GM10266 (cell line): Measurements from ENCODE around the gene HSH2D.
"Not testable (repeated sequence)": the region's sequence is repeated elsewhere in the genome, so short reads cannot be mapped to it uniquely, and the experiment has no call there.

Experiments
- DNase-seq: peaks from one replicate; pipeline ENCODE4 v3.0.0; 2012; ENCODE audit errors: extremely low spot score
- CTCF ChIP-seq: IDR thresholded peaks from 2 replicates; pipeline ENCODE4 v1.5.1; 2012; ENCODE audit warnings: mild to moderate bottlenecking, low read depth; ENCODE audit not compliant: control insufficient read depth, insufficient read depth; ENCODE audit errors: missing control alignments

HSH2D gene

DNA sequence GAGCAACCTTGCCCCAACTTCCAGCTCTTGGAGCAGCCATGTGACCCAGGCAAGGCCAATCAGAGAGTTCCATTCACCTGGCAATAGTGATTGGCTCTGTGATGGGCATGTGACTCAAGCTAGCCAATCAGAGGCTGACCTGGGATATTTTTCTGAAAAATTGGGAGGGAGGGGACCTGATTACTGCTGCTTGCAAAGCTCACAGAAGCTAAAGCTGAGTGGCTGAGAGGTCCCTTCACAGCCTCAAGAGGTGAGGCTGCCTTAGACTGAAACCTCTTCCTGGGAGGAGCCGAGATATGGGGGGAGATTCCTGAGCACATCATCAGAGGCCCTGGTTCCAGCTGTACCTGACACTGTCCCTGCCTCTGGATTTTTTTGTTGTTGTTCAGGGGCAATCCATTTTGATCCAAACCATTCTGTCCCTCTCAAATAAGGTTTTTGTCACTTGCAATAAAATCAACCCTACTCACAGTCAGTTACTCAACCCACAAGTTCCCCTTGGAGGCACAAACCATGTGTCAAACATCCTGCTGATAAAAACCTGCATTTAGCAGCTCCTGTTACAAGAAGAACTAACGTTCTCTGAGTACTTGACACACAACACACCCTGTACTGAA is 25.1 kb downstream of the HSH2D start:
- DNase-seq: no peak
- no peak for TF ChIP-seq CTCF

DNA sequence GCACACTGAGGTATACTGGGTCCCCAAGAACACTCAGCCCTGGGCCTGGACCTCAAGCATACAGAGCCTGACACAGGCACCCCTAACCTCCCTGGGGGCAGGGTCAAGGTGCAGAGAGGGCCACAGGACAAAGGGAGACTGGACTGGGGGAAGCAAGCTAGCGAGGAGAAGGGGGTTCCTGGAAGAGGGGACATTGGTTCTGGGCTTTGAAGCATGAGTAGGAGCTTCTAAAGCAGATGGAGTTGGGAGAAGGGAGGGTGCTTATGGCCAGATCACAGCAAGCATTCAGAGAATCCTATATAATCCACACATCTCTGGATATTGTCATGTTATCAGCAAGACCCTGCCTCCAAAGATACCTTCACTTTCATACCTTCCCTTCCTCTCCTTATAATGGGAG is 26.6 kb downstream of the HSH2D start:
- no peak for DNase-seq
- no peak for TF ChIP-seq CTCF

GRCh38 chr19:16175954-16176353 is 32.5 kb downstream of the HSH2D start:
- no peak for TF ChIP-seq CTCF
- DNase-seq: no peak

DNA sequence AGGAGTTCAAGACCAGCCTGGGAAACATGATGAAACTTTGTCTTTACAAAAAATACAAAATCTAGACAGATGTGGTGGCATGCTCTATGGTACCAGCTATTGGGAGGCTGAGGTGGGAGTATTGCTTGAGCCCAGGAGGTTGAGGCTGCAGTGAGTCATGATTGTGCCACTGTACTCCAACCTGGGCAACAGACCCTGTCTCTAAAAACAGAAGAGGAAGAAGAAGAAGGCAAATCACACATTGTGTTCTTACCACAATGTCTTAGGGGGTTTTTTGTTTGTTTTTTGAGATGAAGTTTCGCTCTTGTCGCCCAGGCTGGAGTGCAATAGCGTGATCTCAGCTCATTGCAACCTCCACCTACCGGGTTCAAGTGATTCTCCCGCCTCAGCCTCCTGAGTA is 35.4 kb downstream of the HSH2D start:
- DNase-seq: not testable (repeated sequence)

DNA sequence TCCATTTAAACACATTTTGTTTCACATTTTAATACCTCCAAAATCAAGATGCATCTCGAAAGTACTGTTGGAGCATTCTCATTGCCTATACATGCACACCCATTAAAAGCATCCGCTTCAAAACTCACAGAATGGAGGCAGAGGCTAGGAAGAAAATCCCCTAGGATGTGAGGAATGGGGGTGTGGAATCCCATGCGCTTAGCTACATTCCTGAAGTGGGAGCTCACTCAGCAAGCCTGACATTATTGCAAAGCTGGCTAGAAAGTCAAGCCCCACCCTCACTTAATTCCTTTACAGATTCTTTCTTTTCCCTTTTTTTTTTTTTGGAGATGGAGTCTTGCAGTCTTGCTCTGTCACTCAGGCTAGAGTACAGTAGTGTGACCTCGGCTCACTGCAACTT is 37.1 kb downstream of the HSH2D start:
- DNase-seq: no peak
- no peak for TF ChIP-seq CTCF

- no peak for DNase-seq
- no peak for TF ChIP-seq CTCF
Observed at GRCh38 chr19:16184665-16185122, 41.2 kb downstream of the HSH2D start.

DNA sequence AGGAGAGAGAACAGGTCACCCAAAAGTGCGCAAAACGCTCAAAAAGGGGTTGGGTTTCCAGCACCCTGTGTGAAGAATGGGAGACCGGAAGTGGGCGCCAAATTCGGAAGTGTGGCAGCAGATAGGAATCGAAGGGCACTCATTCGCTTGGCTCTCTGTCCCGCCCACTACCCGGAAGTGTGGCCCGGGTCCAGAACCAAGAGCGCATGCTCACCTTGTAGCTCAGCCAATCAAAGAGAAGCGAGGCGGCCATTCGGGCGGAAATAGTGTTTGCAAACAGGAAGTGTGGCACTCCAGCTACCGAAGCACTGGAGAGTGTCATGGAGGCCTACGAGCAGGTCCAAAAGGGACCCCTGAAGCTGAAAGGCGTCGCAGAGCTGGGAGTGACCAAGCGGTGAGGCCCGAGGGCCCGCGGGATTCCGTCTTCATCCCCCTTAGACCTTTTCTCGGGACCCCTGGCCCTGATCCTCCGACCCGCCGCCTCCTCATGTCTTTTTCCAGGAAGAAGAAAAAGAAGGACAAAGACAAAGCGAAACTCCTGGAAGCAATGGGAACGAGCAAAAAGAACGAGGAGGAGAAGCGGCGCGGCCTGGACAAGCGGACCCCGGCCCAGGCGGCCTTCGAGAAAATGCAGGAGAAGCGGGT is 41.8 kb downstream of the HSH2D start, which contains the start of gene FAM32A:
Gene FAM32A, plus strand, starts transcription at position 288 of the 645 bp plus-strand sequence. Its CDS starts 33 bp downstream, at position 321.
- DNase-seq: peak; percentile 96
- no peak for TF ChIP-seq CTCF
